GM12864 (cell line): ENCODE results near the gene SLAMF7.
A peak's percentile ranks its signal among the peaks of the same experiment; 100 is the strongest.

Source experiments
- DNase-seq: peaks from one replicate; pipeline ENCODE4 v3.0.0-alpha.2; 2011; ENCODE audit warnings: low read depth
- H3K4me3 ChIP-seq: 2 replicates; pipeline ENCODE4 v1.5.1; 2011; ENCODE audit warnings: mild to moderate bottlenecking, low read depth, low read length, control low read depth
- CTCF ChIP-seq: IDR thresholded peaks from 2 replicates; pipeline ENCODE4 v1.5.1; 2011; ENCODE audit warnings: low read depth, mild to moderate bottlenecking, moderate library complexity, low read length, control low read depth, inconsistent platforms; ENCODE audit errors: missing control alignments

Gene SLAMF7

DNA sequence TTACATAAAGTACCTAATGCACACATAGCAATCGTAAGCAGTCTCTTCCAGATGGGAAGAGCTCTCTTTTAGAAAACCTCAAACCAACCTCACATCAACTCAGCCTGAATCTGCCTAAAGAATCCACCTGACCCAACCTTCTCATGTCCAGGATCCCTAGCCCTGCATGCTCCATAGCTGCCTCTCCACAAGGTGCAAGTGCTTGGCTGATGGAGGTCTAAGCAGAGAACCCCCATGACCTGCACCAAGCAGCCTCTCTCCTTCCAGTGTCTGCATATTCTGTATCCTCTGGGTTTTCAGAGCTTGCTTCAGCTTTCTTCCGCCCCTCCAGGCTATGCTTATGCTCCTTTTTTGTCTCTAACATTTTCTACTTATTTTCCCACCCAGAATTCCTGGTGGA lies 59.4 kb downstream of the SLAMF7 start:
- TF ChIP-seq CTCF: no peak
- no peak for DNase-seq
- no peak overlapping the region; the same call in 1 of the 2 replicates for H3K4me3 ChIP-seq

DNA sequence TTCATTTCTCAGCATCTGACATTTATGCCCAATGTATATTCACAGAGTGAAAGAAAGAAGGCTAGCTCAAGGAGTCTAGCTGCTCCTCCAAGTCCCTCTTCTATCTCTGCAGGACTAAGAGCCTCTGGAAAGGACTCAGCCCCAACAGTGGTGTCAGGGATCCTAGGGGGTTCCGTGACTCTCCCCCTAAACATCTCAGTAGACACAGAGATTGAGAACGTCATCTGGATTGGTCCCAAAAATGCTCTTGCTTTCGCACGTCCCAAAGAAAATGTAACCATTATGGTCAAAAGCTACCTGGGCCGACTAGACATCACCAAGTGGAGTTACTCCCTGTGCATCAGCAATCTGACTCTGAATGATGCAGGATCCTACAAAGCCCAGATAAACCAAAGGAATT lies 60.6 kb downstream of the SLAMF7 start:
- no peak for TF ChIP-seq CTCF
- H3K4me3 ChIP-seq: no peak overlapping the region
- no peak for DNase-seq

- no peak overlapping the region; the same call in 1 of the 2 replicates for H3K4me3 ChIP-seq
- DNase-seq: no peak
- TF ChIP-seq CTCF: no peak
These were observed 61.1 kb downstream of the SLAMF7 start for GRCh38 chr1:160800142-160800541.

DNA sequence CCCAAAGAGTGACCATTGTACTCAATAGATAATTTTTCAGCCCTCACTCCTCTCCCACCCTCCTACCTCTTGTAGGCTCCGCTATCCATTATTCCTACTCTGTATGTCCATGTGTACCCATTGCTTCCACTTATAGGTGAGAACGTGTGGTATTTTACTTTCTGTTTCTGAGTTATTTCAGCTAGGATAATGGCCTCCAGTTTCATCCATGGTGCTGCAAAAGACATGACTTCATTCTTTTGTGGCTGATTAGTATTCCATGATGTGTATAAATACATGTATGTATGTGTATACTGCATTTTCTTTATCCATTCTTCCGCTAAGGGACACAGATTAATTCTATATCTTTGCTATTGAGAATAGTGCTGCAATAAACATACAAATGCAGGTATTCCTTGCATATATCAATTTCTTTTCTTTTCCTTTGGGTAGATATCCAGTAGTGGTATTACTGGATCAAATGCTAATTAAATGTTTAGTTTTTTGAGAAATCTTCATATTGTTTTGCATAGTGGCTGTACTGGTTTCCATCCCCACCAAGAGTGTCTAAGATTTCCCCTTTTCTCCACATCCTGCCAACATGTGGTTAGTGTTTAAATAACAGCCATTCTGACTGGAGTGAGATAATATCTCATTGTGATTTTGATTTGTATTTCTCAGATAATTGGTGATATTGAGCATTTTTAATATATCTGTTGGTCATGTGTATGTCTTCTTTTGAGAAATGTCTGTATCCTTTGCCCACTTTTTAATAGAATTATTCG lies 61.8 kb downstream of the SLAMF7 start:
- no peak for DNase-seq
- no peak for TF ChIP-seq CTCF
- peak overlapping the region; percentile 8; the same call in 1 of the 2 replicates for H3K4me3 ChIP-seq

GRCh38 chr1:160801836-160802580 lies 63.0 kb downstream of the SLAMF7 start:
- H3K4me3 ChIP-seq: no peak overlapping the region
- no peak for TF ChIP-seq CTCF
- no peak for DNase-seq
